SK-N-SH (cell line): ENCODE results near the gene RFTN1.

Source experiments
- CTCF ChIP-seq: fragments of 200-600 bp; sonication (generic); IDR thresholded peaks from 2 replicates; pipeline ENCODE4 v1.6.1; 2017; ENCODE audit warnings: antibody characterized with exemption, mild to moderate bottlenecking, moderate library complexity
- RFX5 ChIP-seq: IDR thresholded peaks from 2 replicates; pipeline ENCODE4 v1.6.1; 2012; ENCODE audit warnings: mild to moderate bottlenecking, improper control_type of control experiment, low read length
- TAF1 ChIP-seq: IDR thresholded peaks from 2 replicates; pipeline ENCODE4 v1.6.1; 2012; ENCODE audit warnings: low read depth, mild to moderate bottlenecking, low read length, moderate library complexity, borderline replicate concordance
- USF1 ChIP-seq: IDR thresholded peaks from 2 replicates; pipeline ENCODE4 v1.4.0; 2012; ENCODE audit warnings: low read depth, borderline replicate concordance

- no peak for TF ChIP-seq CTCF
- no peak for TF ChIP-seq USF1
- no peak for TF ChIP-seq RFX5
- no peak for TF ChIP-seq TAF1
Observed at GRCh38 chr3:16307832-16308531, 205.5 kb downstream of the RFTN1 start.
